Activated CD8-positive, alpha-beta memory T cell treated with anti-CD3 and anti-CD28 coated beads for 4 hours (primary cell): Measurements from ENCODE around the gene GLG1.

Experiments
- DNase-seq, 2 donors: peaks; one replicate each; pipeline ENCODE4 v3.0.0-alpha.2; 2020; ENCODE audit warnings: low read depth in 2 of 2

The GLG1 gene

GRCh38 chr16:74608944-74609343 lies 2.0 kb upstream of the GLG1 start:
- DNase-seq: peak in 1 of 2 donors; percentile 31

GRCh38 chr16:74608381-74608780 lies 1.5 kb upstream of the GLG1 start:
- DNase-seq: no peak

GRCh38 chr16:74607962-74608356 lies 1.0 kb upstream of the GLG1 start:
- no peak for DNase-seq

DNA sequence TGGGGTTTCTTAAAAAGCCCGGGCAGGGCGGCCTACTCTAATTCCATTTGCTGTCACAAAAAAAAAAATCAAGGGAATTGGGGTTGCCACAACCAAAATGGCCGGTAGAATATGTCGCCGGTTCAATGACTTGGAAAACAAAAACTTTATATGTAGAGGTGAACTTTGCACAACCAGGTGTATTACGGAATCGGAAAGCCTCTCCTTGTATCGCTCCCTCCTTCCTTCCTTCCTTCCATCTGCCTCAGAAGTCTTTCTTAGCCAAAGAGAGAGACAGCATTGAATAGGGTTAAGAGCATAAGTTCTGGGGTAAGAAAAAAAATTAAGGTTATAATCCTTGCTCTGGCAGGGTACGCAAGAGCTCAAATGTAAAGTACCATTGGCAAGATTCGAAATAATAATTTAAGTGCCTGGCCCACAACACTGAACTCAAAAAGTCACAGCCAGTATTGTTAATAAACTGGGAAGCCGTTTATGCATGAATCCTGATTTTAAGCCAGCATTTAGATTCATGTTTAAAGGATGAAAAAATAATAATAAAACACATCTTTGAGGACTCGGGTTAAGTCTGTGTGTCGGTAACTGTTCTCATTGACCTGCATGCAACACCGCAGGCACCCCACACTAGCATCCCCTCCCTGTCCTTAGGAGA lies 522 bp upstream of the GLG1 start:
- no peak for DNase-seq

DNA sequence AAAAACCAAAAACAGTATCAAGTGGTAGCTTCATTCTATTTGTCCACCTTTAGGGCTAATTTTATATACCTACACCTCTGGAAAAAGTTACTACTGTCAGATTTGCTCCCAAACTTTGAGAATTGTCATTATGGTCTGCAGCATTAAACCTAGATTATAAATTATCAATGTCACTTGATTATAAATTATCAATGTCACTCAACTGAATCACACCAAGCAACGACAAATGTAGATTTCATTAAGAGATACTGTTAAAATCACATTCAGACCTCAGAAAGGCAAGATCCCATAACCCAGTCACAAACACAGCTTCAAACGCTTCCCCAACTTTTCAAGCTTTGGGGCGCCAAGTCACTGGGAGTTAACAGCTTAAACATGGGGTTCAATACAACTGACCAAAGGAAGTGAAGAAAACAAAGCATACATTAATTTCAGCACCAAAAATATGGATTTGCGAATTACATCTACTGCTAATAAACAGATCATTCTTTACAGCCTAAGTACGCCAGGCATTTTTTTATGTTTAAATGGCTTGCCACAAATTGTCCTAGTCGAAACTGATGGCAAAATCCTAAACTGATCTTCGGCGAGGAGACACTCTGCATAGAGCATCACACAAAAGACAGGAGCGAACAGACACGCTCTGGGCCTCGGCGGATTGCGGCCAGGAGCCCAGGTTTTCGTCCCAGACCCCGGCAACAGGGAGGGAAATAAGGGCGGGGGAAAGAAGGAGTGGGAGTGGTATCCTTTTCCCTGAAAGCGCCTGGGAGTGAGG lies 981 bp downstream of the GLG1 start:
- DNase-seq: no peak

- DNase-seq: no peak
Measured at GRCh38 chr16:74605332-74605731, 1.6 kb downstream of the GLG1 start.

DNA sequence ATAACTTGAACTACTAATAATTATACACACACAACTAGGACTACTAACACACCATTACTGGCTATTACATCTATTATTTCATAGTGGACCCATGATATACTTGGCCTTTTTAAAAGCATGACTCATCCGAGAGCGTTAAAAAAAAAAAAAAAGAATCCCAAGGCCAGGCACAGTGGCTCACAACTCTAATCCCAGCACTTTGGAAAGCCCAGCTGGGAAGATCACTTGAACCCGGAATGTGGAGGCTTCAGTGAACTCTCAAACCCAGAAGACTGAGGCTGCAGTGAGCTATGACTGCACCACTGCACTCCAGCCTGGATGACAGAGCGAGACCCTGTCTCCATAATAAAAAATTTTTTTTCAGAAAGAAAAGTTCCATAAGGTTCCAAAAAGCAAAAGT lies 3.1 kb downstream of the GLG1 start:
- DNase-seq: no peak

- DNase-seq: peak in 1 of 2 donors; percentile 30
Measured at GRCh38 chr16:74601126-74601871, 5.6 kb downstream of the GLG1 start.

DNA sequence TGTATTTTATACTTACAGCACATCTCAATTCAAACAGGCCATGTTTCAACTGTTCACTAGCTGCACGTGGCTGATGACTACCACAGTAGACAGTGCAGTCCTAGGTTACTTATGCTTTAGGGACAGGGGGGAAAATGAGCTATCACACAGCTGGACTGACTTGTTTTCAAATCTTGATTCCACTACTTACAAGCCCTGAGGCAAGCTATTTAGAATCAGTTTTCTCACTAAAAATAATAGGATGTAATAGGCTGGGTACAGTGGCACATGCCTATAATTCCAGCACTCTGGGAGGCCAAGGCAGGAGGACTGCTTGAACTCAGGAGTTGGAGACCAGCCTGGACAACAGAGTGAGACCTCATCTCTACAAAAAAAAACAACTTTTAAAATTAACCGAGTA lies 10.3 kb downstream of the GLG1 start:
- no peak for DNase-seq

DNA sequence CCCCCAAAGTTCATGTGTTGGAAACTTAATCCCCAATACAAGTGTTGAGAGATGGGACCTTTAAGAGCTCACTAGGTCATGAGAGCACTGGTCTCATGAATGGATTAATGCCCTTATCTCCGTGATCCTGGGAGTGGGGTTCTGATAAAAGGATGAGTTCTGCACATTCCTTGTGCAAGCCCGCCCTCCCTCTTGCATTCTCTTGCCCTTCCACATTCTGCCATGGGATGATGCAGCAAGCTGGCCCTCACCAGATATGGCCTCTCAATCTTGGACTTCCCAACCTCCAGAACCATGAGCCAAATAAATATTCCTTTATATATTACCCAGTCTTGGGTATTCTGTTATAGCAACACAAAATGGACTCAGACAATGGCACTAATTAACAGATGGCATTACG lies 14.1 kb downstream of the GLG1 start:
- DNase-seq: no peak

GRCh38 chr16:74591876-74592650 lies 14.9 kb downstream of the GLG1 start:
- DNase-seq: no peak

GRCh38 chr16:74586948-74587347 lies 20.0 kb downstream of the GLG1 start:
- no peak for DNase-seq

DNA sequence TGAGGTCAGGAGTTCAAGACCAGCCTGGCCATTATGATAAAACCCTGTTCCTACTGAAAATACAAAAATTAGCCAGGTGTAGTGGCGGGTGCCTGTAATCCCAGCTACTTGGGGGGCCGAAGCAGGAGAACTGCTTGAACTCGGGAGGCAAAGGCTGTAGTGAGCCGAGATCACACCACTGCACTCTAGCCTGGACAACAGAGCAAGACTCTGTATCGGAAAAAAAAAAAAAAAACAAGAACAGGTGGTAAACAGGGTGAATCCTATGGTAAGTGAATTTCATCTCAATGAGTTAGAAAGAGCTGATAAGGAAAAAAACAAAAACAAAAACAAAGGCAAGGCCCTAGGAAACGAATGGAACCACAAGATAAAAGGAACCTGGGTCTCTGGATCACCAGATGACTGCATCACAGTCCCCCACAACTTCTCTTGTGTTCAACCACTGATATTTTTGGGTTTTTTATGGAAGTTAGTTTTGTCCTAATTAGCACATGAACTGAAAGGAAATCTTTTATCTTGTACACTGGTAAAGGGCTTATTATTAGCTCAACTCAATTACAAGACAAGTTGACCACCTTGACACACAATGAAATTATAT lies 21.0 kb downstream of the GLG1 start:
- DNase-seq: no peak

DNA sequence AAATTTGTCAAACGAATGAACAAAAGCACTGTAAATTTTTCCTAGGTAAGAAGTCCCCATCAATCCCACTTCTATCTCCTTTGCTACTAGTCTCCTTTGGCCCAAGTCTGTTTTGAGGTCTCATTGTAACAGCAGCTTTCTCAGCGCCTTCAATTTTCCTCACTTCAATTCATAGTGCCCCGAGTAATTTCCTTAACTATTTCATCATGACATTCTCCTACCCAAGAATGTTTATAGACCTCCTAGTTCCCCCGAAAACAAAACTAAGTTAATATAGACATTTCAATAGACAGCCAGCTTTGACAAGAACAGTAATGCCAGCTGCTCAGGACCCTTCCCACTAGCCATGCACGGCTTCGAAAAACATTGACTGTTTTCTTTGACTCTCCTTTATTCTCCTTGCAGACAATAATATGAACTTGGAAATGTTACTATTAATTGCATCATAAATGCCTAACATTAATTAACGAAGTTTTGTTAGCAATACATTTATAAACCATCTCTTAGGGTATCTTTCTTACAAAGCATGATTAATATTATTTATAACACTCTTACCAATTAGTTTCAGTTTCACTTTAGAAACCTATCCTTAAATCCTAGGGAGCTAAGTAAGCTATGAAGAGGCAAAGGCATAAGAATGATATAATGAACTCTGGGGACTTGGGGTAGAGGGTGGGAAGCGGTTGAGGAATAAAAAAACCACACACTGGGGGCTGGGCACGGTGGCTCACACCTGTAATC lies 22.8 kb downstream of the GLG1 start:
- no peak for DNase-seq

DNA sequence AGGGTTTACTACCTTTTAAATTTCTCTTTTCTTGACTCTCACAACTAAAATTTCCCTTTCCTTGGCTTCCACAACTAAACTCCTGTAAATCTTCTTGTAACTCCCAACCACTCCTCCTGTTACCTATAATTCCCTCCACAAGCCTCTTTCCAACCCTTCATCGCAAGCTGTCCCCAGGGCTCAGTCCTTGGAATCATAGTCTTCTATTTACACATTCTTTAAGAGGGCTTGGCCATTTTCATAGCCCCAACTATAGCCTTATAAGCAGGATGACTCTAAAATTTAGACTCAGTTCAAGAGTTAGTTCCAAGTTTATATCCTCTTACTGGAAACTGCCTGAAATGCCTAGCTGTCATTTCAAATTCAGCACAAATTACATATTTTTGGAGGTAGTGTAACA lies 23.9 kb downstream of the GLG1 start:
- DNase-seq: no peak

- no peak for DNase-seq
Measured at GRCh38 chr16:74580833-74581232, 26.1 kb downstream of the GLG1 start.

DNA sequence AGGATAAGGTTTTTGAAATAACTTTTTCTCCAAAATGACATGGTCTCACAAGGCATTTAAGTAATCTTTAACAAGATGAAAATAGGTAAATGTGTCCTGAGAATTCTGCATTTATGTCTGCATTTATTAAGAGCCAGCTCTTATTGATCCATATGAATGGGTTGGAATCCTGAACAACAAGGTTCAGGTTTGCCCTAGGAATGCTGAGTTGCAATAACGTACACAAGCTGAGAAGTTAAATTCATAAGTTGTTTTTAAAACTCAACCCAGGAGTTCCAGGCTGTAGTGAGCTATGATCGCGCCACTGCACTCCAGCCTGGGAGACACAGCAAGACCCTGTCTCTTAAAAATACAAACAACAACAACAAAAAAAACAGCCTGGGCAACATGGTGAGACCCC lies 28.1 kb downstream of the GLG1 start:
- no peak for DNase-seq

- DNase-seq: no peak
Measured at GRCh38 chr16:74578433-74578832, 28.5 kb downstream of the GLG1 start.

DNA sequence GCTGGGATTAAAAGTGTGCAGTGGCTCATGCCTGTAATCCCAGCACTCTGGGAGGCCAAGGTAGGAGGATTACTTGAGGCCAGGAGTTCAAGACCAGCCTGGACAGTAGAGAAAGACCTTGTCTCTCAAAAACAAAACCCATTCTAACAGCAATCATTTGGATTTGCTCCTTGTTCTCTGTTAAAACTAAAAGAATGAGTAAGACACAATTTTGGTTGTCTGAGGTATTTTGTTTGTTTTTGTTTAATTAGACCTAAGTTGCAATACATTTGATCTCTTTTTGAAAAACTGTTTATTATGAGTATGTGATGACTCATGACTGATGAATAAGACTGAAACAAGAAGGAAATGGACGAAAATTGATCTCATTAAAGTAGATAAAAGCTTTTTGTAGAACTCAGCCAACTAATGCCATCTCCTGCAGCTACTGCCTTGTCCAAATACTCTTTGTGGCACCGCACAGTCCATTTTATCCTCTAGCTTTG lies 29.0 kb downstream of the GLG1 start:
- no peak for DNase-seq

DNA sequence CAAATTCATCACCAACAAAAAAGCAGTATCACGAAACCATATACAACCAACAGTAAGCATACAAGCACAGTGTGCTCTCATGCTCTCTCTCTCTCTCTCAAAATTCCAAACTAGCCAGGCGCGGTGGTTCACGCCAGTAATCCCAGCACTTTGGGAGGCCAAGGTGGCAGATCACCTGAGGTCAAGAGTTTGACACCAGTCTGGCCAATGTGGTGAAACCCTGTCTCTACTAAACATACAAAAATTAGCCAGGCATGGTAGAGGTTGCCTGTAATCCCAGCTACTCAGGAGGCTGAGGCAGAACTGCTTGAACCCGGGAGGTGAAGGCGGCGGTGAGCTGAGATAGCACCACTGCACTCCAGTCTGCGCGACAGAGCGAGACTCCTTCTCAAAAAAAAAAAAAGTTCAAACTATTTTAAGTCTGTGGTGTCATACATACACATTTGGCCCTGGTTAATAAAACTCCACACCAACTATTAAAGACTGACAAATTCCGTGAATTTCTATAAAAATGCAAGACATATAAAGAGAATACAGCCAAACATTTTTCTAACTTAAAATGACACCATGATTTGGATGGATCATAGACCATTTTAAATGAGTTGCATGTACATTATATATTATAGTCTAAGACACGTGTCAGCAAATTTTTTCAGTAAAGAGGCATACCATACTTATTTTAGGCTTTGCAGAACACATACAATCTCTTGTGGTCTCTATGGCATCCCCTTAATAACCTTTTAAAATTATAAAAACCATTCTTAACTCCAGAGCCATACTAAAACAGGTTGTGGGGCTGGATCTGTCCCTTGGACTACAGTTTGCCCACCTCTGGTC lies 30.9 kb downstream of the GLG1 start:
- DNase-seq: no peak
